IMR-90 (cell line): Measurements from ENCODE around the gene CPHXL2. TPM values are rescaled to one million over a fixed set of nuclear protein-coding genes. Genes with fewer than 3 reads are reported as not detected.

ENCODE experiments used
- ATAC-seq: fragments of 200-7000 bp; cut with Tn5 transposase; 2 replicates; pipeline ENCODE4 v1.9.1; 2020; ENCODE audit warnings: low read depth, mild to moderate bottlenecking, moderate library complexity
- BruUV-seq: library from RNA; stranded (reverse); fragments of 400-500 nt; replicated peaks from 2 replicates; lab custom pipeline; 2021; lab: Mats Ljungman, UMichigan
- CTCF ChIA-PET: fragments of 300-600 bp; formaldehyde crosslinking; extraction: SDS; loops from one replicate; lab custom pipeline; 2021; ENCODE audit warnings: antibody characterized with exemption; lab: Yijun Ruan, JAX
- POLR2A ChIA-PET: fragments of 300-600 bp; sonication (Branson Sonifier 250); formaldehyde crosslinking; loops from one replicate; lab custom pipeline; 2022; ENCODE audit warnings: antibody characterized with exemption; ENCODE audit not compliant: unreplicated experiment; lab: Charles Lee
- DNase-seq: peaks from one replicate; pipeline ENCODE4 v3.0.0; 2013
- H2AFZ ChIP-seq: replicated peaks from 2 replicates; pipeline ENCODE3; 2013; ENCODE audit warnings: low read length, mild to moderate bottlenecking; ENCODE audit not compliant: poor library complexity
- H2AK5ac ChIP-seq: 2 replicates; pipeline ENCODE4 v1.6.1; 2013; ENCODE audit warnings: low read depth, low read length, inconsistent platforms
- H2AK9ac ChIP-seq: replicated peaks from 2 replicates; pipeline ENCODE3; 2013; ENCODE audit warnings: mild to moderate bottlenecking, low read depth, low read length, moderate library complexity; ENCODE audit not compliant: poor library complexity
- H2BK120ac ChIP-seq: 2 replicates; pipeline ENCODE4 v1.6.1; 2013; ENCODE audit warnings: low read depth, low read length, inconsistent platforms
- H2BK15ac ChIP-seq: 3 replicates; pipeline ENCODE4 v1.6.1; 2013; ENCODE audit warnings: low read depth, low read length, inconsistent platforms
- H2BK20ac ChIP-seq: 2 replicates; pipeline ENCODE4 v1.6.1; 2013; ENCODE audit warnings: low read depth, mild to moderate bottlenecking, inconsistent platforms, low read length, moderate library complexity
- H2BK5ac ChIP-seq: 2 replicates; pipeline ENCODE4 v1.6.1; 2013; ENCODE audit warnings: mild to moderate bottlenecking, low read depth, low read length, inconsistent platforms; ENCODE audit not compliant: poor library complexity, severe bottlenecking
- H3K14ac ChIP-seq: replicated peaks from 2 replicates; pipeline ENCODE4 v1.6.1; 2013; ENCODE audit warnings: low read depth, low read length, inconsistent platforms
- H3K18ac ChIP-seq: 2 replicates; pipeline ENCODE4 v1.6.1; 2013; ENCODE audit warnings: low read depth, low read length, control low read depth
- H3K23ac ChIP-seq: 2 replicates; pipeline ENCODE4 v1.6.1; 2013; ENCODE audit warnings: low read depth, low read length, inconsistent platforms
- H3K27ac ChIP-seq: 2 replicates; pipeline ENCODE4 v1.5.1; 2013; ENCODE audit warnings: mild to moderate bottlenecking, control low read depth, low read length; ENCODE audit not compliant: insufficient read depth
- H3K27me3 ChIP-seq: 2 replicates; pipeline ENCODE4 v1.6.1; 2013; ENCODE audit warnings: low read length; ENCODE audit not compliant: control insufficient read depth, insufficient read depth
- H3K36me3 ChIP-seq: 2 replicates; pipeline ENCODE4 v1.6.1; 2013; ENCODE audit warnings: low read length, mixed read lengths; ENCODE audit not compliant: control insufficient read depth, insufficient read depth
- H3K4ac ChIP-seq: 2 replicates; pipeline ENCODE4 v1.6.1; 2013; ENCODE audit warnings: low read depth, low read length, inconsistent platforms
- H3K4me1 ChIP-seq: 2 replicates; pipeline ENCODE4 v1.6.1; 2013; ENCODE audit warnings: low read length, mixed read lengths; ENCODE audit not compliant: control insufficient read depth, insufficient read depth
- H3K4me2 ChIP-seq: 2 replicates; pipeline ENCODE4 v1.6.1; 2013; ENCODE audit warnings: low read depth, mild to moderate bottlenecking, control low read depth, low read length, moderate library complexity
- H3K4me3 ChIP-seq: 2 replicates; pipeline ENCODE4 v1.5.1; 2013; ENCODE audit warnings: low read depth, mild to moderate bottlenecking, control low read depth, low read length, moderate library complexity; ENCODE audit not compliant: insufficient read depth
- H3K56ac ChIP-seq: 2 replicates; pipeline ENCODE4 v1.6.1; 2013; ENCODE audit warnings: low read length, inconsistent platforms; ENCODE audit not compliant: insufficient read depth; ENCODE audit errors: extremely low read depth
- H3K79me1 ChIP-seq, 2 experiments: 2 replicates each; pipeline ENCODE4 v1.6.1; 2013; ENCODE audit warnings: low read length in 2 of 2, inconsistent platforms in 1 of 2, low read depth in 1 of 2
- H3K9ac ChIP-seq: 2 replicates; pipeline ENCODE4 v1.6.1; 2013; ENCODE audit warnings: low read depth, low read length, control low read depth
- H3K9me1 ChIP-seq: 2 replicates; pipeline ENCODE4 v1.6.1; 2013; ENCODE audit warnings: low read length, inconsistent platforms; ENCODE audit not compliant: insufficient read depth
- H3K9me3 ChIP-seq: 2 replicates; pipeline ENCODE4 v1.6.1; 2013; ENCODE audit warnings: low read length; ENCODE audit not compliant: control insufficient read depth, insufficient read depth
- H4K20me1 ChIP-seq: 2 replicates; pipeline ENCODE4 v1.6.1; 2013; ENCODE audit warnings: low read length, inconsistent platforms; ENCODE audit not compliant: insufficient read depth
- H4K5ac ChIP-seq: 2 replicates; pipeline ENCODE4 v1.6.1; 2013; ENCODE audit warnings: mild to moderate bottlenecking, low read depth, low read length, control low read depth
- H4K8ac ChIP-seq, 2 experiments: 2 replicates each; pipeline ENCODE4 v1.6.1; 2013; ENCODE audit warnings: low read depth in 2 of 2, low read length in 2 of 2, control low read depth in 1 of 2, inconsistent platforms in 1 of 2
- H4K91ac ChIP-seq: 2 replicates; pipeline ENCODE4 v1.6.1; 2013; ENCODE audit warnings: low read depth, low read length, inconsistent platforms; ENCODE audit not compliant: insufficient read depth
- BHLHE40 ChIP-seq: fragments of 150-350 bp; IDR thresholded peaks from 2 replicates; pipeline ENCODE4 v1.6.1; 2016; ENCODE audit warnings: mild to moderate bottlenecking, low read depth, low read length
- MAFK ChIP-seq: IDR thresholded peaks from 2 replicates; pipeline ENCODE4 v1.6.1; 2012; ENCODE audit warnings: low read depth, low read length, improper control_type of control experiment
- MAZ ChIP-seq: IDR thresholded peaks from 2 replicates; pipeline ENCODE4 v1.6.1; 2012; ENCODE audit warnings: low read depth, mild to moderate bottlenecking, low read length, improper control_type of control experiment, moderate library complexity, borderline replicate concordance
- MXI1 ChIP-seq: IDR thresholded peaks from 2 replicates; pipeline ENCODE4 v1.6.1; 2012; ENCODE audit warnings: low read depth, mild to moderate bottlenecking, low read length, moderate library complexity, borderline replicate concordance
- NFE2L2 ChIP-seq: fragments of 150-350 bp; IDR thresholded peaks from 2 replicates; pipeline ENCODE4 v1.6.1; 2016; ENCODE audit warnings: low read depth, mild to moderate bottlenecking, low read length
- RAD21 ChIP-seq: IDR thresholded peaks from 2 replicates; pipeline ENCODE4 v1.6.1; 2012; ENCODE audit warnings: low read length, improper control_type of control experiment
- RCOR1 ChIP-seq: IDR thresholded peaks from 2 replicates; pipeline ENCODE4 v1.6.1; 2012; ENCODE audit warnings: mild to moderate bottlenecking, low read length, improper control_type of control experiment; ENCODE audit not compliant: insufficient replicate concordance
- WGBS, 2 experiments: methylation state at CpG; one replicate each; pipeline versions ENCODE4 v1.1.5 to v1.1.7; 2013; ENCODE audit warnings: missing lambda C conversion rate in 2 of 2; ENCODE audit not compliant: insufficient read length in 1 of 2; ENCODE audit errors: extremely low coverage in 2 of 2; 5-methylcytosine and 5-hydroxymethylcytosine counted together
- dilution Hi-C: fragments of 300-500 bp; cut with HindIII; formaldehyde crosslinking; loops from one replicate; pipeline ENCODE4 v1.14.3; 2018; ENCODE audit warnings: low sequenced_read_pairs; ENCODE audit not compliant: unreplicated experiment
- in situ Hi-C: fragments of 300-500 bp; cut with MboI; formaldehyde crosslinking; loops from 3 replicates; pipeline ENCODE4 v1.14.3; 2019; ENCODE audit warnings: low sequenced_read_pairs, inconsistent platforms, mixed read lengths
- intact Hi-C: fragments of 100-400 bp; cut with micrococcal nuclease; formaldehyde crosslinking; loops from 2 replicates; pipeline ENCODE4 v1.10.0; 2022
- polyA plus RNA-seq, 3 experiments: library from polyadenylated mRNA; depleted of rRNA; stranded (reverse); fragments of >200 nt; gene quantifications; 2 replicates each; pipeline ENCODE4 v1.2.3, GENCODE V29; 2012; ENCODE audit warnings: low replicate concordance in 1 of 3
- total RNA-seq: library from RNA; depleted of rRNA; stranded (reverse); fragments of >200 nt; gene quantifications from 2 replicates; pipeline ENCODE4 v1.2.3, GENCODE V29; 2012

Gene CPHXL2
- total and polyA plus RNA-seq, 2 of the 4 experiments (the other 2 are of a cell fraction): not detected

DNA sequence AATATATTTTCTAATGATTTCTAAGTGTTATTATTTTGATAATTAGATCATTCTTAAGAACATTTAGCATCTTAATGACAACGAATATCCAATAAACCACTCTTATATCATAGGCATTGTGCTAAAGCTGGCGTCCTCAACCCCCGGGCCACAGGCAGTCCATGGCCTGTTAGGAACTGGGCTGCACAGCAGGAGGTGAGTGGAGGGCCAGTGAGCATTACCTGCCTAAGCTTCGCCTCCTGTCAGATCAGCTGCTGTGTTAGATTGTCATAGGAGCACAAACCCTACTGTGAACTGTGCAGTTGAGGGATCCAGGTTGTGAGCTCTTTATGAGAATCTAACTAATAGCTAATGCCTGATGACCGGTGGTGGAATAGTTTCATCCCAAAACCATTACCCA is 20.8 kb upstream of the CPHXL2 start:
- ATAC-seq (no peak), DNase-seq (no peak)
- Histone ChIP-seq H3K23ac (no peak overlapping the region), H3K4ac (no peak overlapping the region), H4K8ac (no peak overlapping the region), H3K14ac (no peak overlapping the region), H3K4me2 (no peak overlapping the region), H2BK5ac (no peak overlapping the region), H3K18ac (no peak overlapping the region), H3K9me1 (no peaks in the 10 kb centered on the region), H3K27ac (no peak overlapping the region), H3K36me3 (no peaks in the 10 kb centered on the region), H3K4me3 (no peak overlapping the region), H4K20me1 (no peaks in the 10 kb centered on the region), H3K79me1 (no peaks in the 10 kb centered on the region), H2AK5ac (no peak overlapping the region), H2AFZ (no peak overlapping the region), H3K4me1 (no peaks in the 10 kb centered on the region), H3K56ac (no peak overlapping the region), H2BK120ac (no peak overlapping the region), H4K5ac (no peak overlapping the region), H3K27me3 (no peaks in the 10 kb centered on the region; the same call in 1 of the 2 replicates), H4K91ac (no peak overlapping the region), H3K9me3 (no peaks in the 10 kb centered on the region), H2AK9ac (no peak overlapping the region), H3K9ac (no peak overlapping the region), H2BK15ac (no peak overlapping the region), H2BK20ac (no peak overlapping the region)
- no peak for TF ChIP-seq MAFK
- TF ChIP-seq MAZ: no peak
- TF ChIP-seq MXI1: no peak
- TF ChIP-seq BHLHE40: no peak
- TF ChIP-seq RAD21: no peak
- TF ChIP-seq RCOR1: no peak
- no peak for TF ChIP-seq NFE2L2
- ChIA-PET CTCF (no interaction called here), POLR2A (no interaction called here)
- no CpG with 5 or more reads among the region's 5 CpGs for WGBS, 2 experiments
- in situ Hi-C loops: no loop called here
- dilution Hi-C loops: no loop called here
- no TSS peak for BruUV-seq
- intact Hi-C loops: no loop called here
